H1 (cell line): ENCODE data around the gene VWA2. TPM values are rescaled to one million over a fixed set of nuclear protein-coding genes. Genes with fewer than 3 reads are reported as not detected.

Experiments
- BCL11A ChIP-seq, 2 experiments: IDR thresholded peaks; one replicate each; pipeline ENCODE4 v1.6.1; 2011; ENCODE audit warnings: low read depth in 2 of 2, low read length in 2 of 2, mild to moderate bottlenecking in 2 of 2
- FOSL1 ChIP-seq: IDR thresholded peaks from 2 replicates; pipeline ENCODE4 v1.6.1; 2011; ENCODE audit warnings: mild to moderate bottlenecking, low read depth, low read length, moderate library complexity; ENCODE audit not compliant: insufficient read depth
- JUN ChIP-seq: IDR thresholded peaks from 2 replicates; pipeline ENCODE4 v1.6.1; 2011; ENCODE audit warnings: low read depth, mild to moderate bottlenecking, improper control_type of control experiment, low read length
- KDM5A ChIP-seq: fragments of 200-600 bp; IDR thresholded peaks from 2 replicates; pipeline ENCODE4 v1.7.1; 2012; ENCODE audit warnings: mild to moderate bottlenecking, low read length, inconsistent platforms, mixed read lengths
- RXRA ChIP-seq: IDR thresholded peaks from 2 replicates; pipeline ENCODE4 v1.6.1; 2011; ENCODE audit warnings: low read depth, mild to moderate bottlenecking, low read length, moderate library complexity; ENCODE audit not compliant: insufficient read depth
- TBP ChIP-seq: IDR thresholded peaks from 2 replicates; pipeline ENCODE4 v1.6.1; 2011; ENCODE audit warnings: low read depth, low read length, improper control_type of control experiment
- polyA plus RNA-seq, 7 experiments: library from polyadenylated mRNA; depleted of rRNA in 3 of 7; stranded (reverse) in 5 of 7; unstranded in 2 of 7; fragments of >200 nt in 5 of 7; fragments of 200-250 nt in 2 of 7; gene quantifications; 1 replicate in 5 of 7; 2 replicates in 1 of 7; 4 replicates in 1 of 7; pipeline versions ENCODE4 v1.2.1 to v1.2.3, GENCODE V29; 2011 to 2013; ENCODE audit warnings: missing spikeins in 2 of 7, mixed read lengths in 2 of 7
- total RNA-seq: library from RNA; stranded (reverse); fragmentation: NEBNext Ultra II Directional; extraction: Animal tissue kit (Norgen Biotek cat#: 25700); gene quantifications from 2 replicates; pipeline ENCODE4 v1.2.1, GENCODE V29; 2021
- TF ChIP-seq, protein P1 (sequence below): IDR thresholded peaks from 2 replicates; pipeline ENCODE4 v1.6.1; 2012; ENCODE audit warnings: low read length, inconsistent platforms

The VWA2 gene
- total and polyA plus RNA-seq, 2 of the 8 experiments (the other 6 are each of a cell fraction or from before 2014, with no cell fraction given): 2.8 to 2.9 TPM

- TF ChIP-seq, protein P1, sequence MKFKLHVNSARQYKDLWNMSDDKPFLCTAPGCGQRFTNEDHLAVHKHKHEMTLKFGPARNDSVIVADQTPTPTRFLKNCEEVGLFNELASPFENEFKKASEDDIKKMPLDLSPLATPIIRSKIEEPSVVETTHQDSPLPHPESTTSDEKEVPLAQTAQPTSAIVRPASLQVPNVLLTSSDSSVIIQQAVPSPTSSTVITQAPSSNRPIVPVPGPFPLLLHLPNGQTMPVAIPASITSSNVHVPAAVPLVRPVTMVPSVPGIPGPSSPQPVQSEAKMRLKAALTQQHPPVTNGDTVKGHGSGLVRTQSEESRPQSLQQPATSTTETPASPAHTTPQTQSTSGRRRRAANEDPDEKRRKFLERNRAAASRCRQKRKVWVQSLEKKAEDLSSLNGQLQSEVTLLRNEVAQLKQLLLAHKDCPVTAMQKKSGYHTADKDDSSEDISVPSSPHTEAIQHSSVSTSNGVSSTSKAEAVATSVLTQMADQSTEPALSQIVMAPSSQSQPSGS: no peak
- TF ChIP-seq RXRA: no peak
- TF ChIP-seq FOSL1: no peak
- TF ChIP-seq TBP: no peak
- no peak for TF ChIP-seq KDM5A
- no peak for TF ChIP-seq JUN
- TF ChIP-seq BCL11A (IDR thresholded peaks at IDR 0.05; ENCODE audit: low read depth in 2 of 2, low read length in 2 of 2): no peak
Observed at GRCh38 chr10:114327537-114328440, 88.7 kb downstream of the VWA2 start (continued).
